NCI-H1436 (cell line): ENCODE results near the gene DLST.

Source experiments
- DNase-seq: peaks from one replicate; lab custom pipeline; 2025; lab: John Stamatoyannopoulos, UW

The DLST gene

GRCh38 chr14:74860899-74861733 lies 20.6 kb upstream of the DLST start:
- DNase-seq = peak; percentile 74

- DNase-seq = no peak
Observed at GRCh38 chr14:74861734-74862090, 20.0 kb upstream of the DLST start.

GRCh38 chr14:74863274-74863673 lies 18.4 kb upstream of the DLST start:
- no peak for DNase-seq

- no peak for DNase-seq
Observed at GRCh38 chr14:74864198-74864597, 17.5 kb upstream of the DLST start.

GRCh38 chr14:74865156-74865555 lies 16.6 kb upstream of the DLST start:
- no peak for DNase-seq

- no peak for DNase-seq
Observed at GRCh38 chr14:74866708-74867389, 14.9 kb upstream of the DLST start.

- DNase-seq = no peak
Observed at GRCh38 chr14:74867673-74868072, 14.0 kb upstream of the DLST start.

GRCh38 chr14:74868739-74869138 lies 13.0 kb upstream of the DLST start:
- no peak for DNase-seq

- DNase-seq = no peak
Observed at GRCh38 chr14:74871819-74872218, 9.9 kb upstream of the DLST start.

- DNase-seq = no peak
Observed at GRCh38 chr14:74875204-74875603, 6.5 kb upstream of the DLST start.

- DNase-seq = no peak
Observed at GRCh38 chr14:74875941-74876913, 5.5 kb upstream of the DLST start, which contains the start of gene PROX2. PROX2 (minus strand) TSS chr14:74876145; CDS start chr14:74863834, 12,311 bp downstream.

GRCh38 chr14:74879427-74880182 lies 2.1 kb upstream of the DLST start:
- DNase-seq = no peak

- no peak for DNase-seq
Observed at GRCh38 chr14:74882103-74882920, 596 bp downstream of the DLST start.

- no peak for DNase-seq
Observed at GRCh38 chr14:74886001-74886400, 4.3 kb downstream of the DLST start.

GRCh38 chr14:74888164-74889158 lies 6.7 kb downstream of the DLST start:
- no peak for DNase-seq

- DNase-seq = no peak
Observed at GRCh38 chr14:74890262-74890661, 8.5 kb downstream of the DLST start.

- DNase-seq = no peak
Observed at GRCh38 chr14:74891870-74892269, 10.2 kb downstream of the DLST start.

- DNase-seq = no peak
Observed at GRCh38 chr14:74892745-74893144, 11.0 kb downstream of the DLST start.

- no peak for DNase-seq
Observed at GRCh38 chr14:74893614-74894091, 11.9 kb downstream of the DLST start.
